Heart right ventricle (tissue), 16 donors: ENCODE results near the gene PRR5L. TPM values are rescaled to one million over a fixed set of nuclear protein-coding genes. Genes with fewer than 3 reads are reported as not detected.

ENCODE experiments used
- ATAC-seq, 8 donors: fragments of 200-7000 bp; cut with Tn5 transposase; one replicate each; pipeline ENCODE4 v1.9.1; 2020; ENCODE audit warnings: mild to moderate bottlenecking in 8 of 8, moderate library complexity in 8 of 8, moderate number of reproducible peaks in 1 of 8
- DNase-seq, 2 donors: peaks; one replicate each; pipeline ENCODE4 v3.0.0-alpha.2; 2020
- H3K27ac ChIP-seq, 10 donors: fragments of 200-600 bp; sonication (generic) in 2 of 10; one replicate each; pipeline versions ENCODE4 v1.5.0 to v1.8.0; 2020 to 2022; ENCODE audit warnings: mild to moderate bottlenecking in 3 of 10
- H3K27me3 ChIP-seq, 7 donors: fragments of 200-600 bp; one replicate each; pipeline ENCODE4 v1.8.0; 2021 to 2022; ENCODE audit warnings: mild to moderate bottlenecking in 2 of 7
- H3K36me3 ChIP-seq, 9 donors: fragments of 200-600 bp; sonication (generic) in 1 of 9; one replicate each; pipeline versions ENCODE4 v1.5.0 to v1.8.0; 2020 to 2022; ENCODE audit warnings: mild to moderate bottlenecking in 2 of 9
- H3K4me1 ChIP-seq, 9 donors: fragments of 200-600 bp; sonication (generic) in 1 of 9; one replicate each; pipeline versions ENCODE4 v1.5.0 to v1.8.0; 2020 to 2022; ENCODE audit warnings: mild to moderate bottlenecking in 4 of 9
- H3K4me3 ChIP-seq, 10 donors: fragments of 200-600 bp; sonication (generic) in 2 of 10; one replicate each; pipeline versions ENCODE4 v1.5.0 to v1.8.0; 2020 to 2022; ENCODE audit warnings: mild to moderate bottlenecking in 7 of 10, moderate library complexity in 2 of 10
- H3K9me3 ChIP-seq, 11 donors: fragments of 200-600 bp in 10 of 11; sonication (generic) in 2 of 11; one replicate each; pipeline versions ENCODE4 v1.5.0 to v1.8.0; 2013 to 2022; ENCODE audit warnings: mild to moderate bottlenecking in 2 of 11, control low read depth in 1 of 11, moderate library complexity in 1 of 11
- WGBS, 2 donors: extraction: QIAGEN DNeasy Blood & Tissue Kit; methylation state at CpG; one replicate each; pipeline ENCODE4 v1.1.7; 2013; ENCODE audit warnings: inconsistent platforms in 1 of 2; 5-methylcytosine and 5-hydroxymethylcytosine counted together
- intact Hi-C, 10 donors: fragments of 100-400 bp; cut with DNase I; formaldehyde crosslinking; loops; one replicate each; pipeline versions ENCODE4 v1.11.1 to v1.14.2; 2022
- polyA plus RNA-seq, 2 donors: library from polyadenylated mRNA; stranded (reverse); fragments of 200-250 nt; gene quantifications; one replicate each; pipeline ENCODE4 v1.2.3, GENCODE V29; 2013
- total RNA-seq, 10 donors: library from RNA; stranded (reverse); fragmentation: NEBNext Ultra II Directional in 3 of 10; extraction: Animal tissue kit (Norgen Biotek cat#: 25700) in 3 of 10; gene quantifications; one replicate each; pipeline versions ENCODE4 v1.2.1 to v1.2.4, GENCODE V29; 2021 to 2023
- TF ChIP-seq, protein P1 (sequence below), 9 donors: fragments of 200-600 bp; sonication (generic) in 2 of 9; IDR thresholded peaks; one replicate each; pipeline versions ENCODE4 v1.5.0 to v1.8.0; 2021 to 2022; ENCODE audit warnings: antibody characterized with exemption in 9 of 9, mild to moderate bottlenecking in 5 of 9, moderate library complexity in 1 of 9
- donor health status: Arrhythmogenic right ventricular cardiomyopathy.
- donor health status: ischemic (EF 13 %, LVEDD 7.1; RV severe dilation, severe dysfunction).
- donor health status: healthy with polysubstance abuse.
- donor health status: DM: no; HTN: yes; CAD: no.
- donor health status: DM: no; HTN: no; CAD: no.
- donor health status: ischemic (EF 25% LVEDD 6.9; RV normal size, moderate dysfunction).
- donor health status: ischemic (EF 25% LVEDD 5.7; RV mildly dilated, moderate dysfunction).
- donor health status: healthy.
- donor health status: DM: yes; HTN: yes; CAD: no.
- donor health status: Ischemic cardiomyopathy.
- donor health status: ischemic (EF 35%, LVEDD 5.7; RV mildly dilated, moderate dysfunction).
- donor health status: nonischemic (EF 11% LVEDD 7.7; RV severe dilation, severe dysfunction).
- donor health status: DM: yes; HTN: yes; CAD: no.
- donor health status: PGD.
- donor health status: ischemic (EF 29% LVEDD 5.4; RV normal size, mild dysfunction).
- donor health status: nonischemic (EF 23%, LVEDD 6.1; RV moderate dilation, normal function).

PRR5L gene
- total and polyA plus RNA-seq, 12 donors, result 0.80 to 10.7 (median 2.4) TPM

DNA sequence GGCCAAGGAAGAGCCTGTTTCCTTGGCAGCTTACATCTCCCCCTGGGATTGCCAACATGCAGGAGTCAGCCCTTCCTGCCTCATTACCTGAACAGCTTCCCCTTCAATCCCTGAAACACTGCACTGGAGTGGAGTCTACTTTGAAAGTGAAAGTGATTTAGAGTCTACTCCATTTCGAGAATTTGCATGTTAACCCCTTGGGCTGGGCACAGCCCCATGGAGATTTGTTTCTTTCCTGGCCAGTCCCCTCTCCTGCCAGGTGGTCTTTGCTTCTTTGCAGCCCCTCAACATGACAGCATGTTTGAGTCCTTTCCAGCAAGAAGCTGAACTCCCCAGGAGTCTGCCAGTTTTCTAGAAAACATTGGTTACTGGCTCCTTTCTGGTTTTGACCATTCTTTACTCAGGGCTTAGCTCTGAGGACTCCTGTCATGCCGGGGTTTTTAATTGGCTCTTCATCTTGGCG lies 154.1 kb downstream of the PRR5L start:
- no peaks in the 10 kb centered on the region for H3K27me3 ChIP-seq
- TF ChIP-seq, protein P1, sequence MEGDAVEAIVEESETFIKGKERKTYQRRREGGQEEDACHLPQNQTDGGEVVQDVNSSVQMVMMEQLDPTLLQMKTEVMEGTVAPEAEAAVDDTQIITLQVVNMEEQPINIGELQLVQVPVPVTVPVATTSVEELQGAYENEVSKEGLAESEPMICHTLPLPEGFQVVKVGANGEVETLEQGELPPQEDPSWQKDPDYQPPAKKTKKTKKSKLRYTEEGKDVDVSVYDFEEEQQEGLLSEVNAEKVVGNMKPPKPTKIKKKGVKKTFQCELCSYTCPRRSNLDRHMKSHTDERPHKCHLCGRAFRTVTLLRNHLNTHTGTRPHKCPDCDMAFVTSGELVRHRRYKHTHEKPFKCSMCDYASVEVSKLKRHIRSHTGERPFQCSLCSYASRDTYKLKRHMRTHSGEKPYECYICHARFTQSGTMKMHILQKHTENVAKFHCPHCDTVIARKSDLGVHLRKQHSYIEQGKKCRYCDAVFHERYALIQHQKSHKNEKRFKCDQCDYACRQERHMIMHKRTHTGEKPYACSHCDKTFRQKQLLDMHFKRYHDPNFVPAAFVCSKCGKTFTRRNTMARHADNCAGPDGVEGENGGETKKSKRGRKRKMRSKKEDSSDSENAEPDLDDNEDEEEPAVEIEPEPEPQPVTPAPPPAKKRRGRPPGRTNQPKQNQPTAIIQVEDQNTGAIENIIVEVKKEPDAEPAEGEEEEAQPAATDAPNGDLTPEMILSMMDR (IDR thresholded peaks at IDR 0.05), result no peak
- peaks cover 3 to 52% (median 37%) of the 10 kb centered on the region in 9 donors for H3K4me1 ChIP-seq
- DNase-seq (no peak), ATAC-seq (peak in 4 of 8 donors; percentile 14 to 39 (median 20))
- intact Hi-C loops, result loop anchor here in 2 of 10 donors (10.0 kb wide), 1 partner anchor 75 kb away; no protein-coding TSS in a partner anchor
- H3K27ac ChIP-seq, result peak overlapping the region in 8 of 10 donors; percentile 0 to 74 (median 31)
- peaks cover 0 to 64% (median 0%) of the 10 kb centered on the region in 9 donors for H3K36me3 ChIP-seq
- peak overlapping the region in 5 of 10 donors; percentile 7 to 36 (median 21) for H3K4me3 ChIP-seq
- no peaks in the 10 kb centered on the region for H3K9me3 ChIP-seq
- WGBS, 2 donors, result 54 to 55% methylated on average over 3 of the region's 3 CpGs

DNA sequence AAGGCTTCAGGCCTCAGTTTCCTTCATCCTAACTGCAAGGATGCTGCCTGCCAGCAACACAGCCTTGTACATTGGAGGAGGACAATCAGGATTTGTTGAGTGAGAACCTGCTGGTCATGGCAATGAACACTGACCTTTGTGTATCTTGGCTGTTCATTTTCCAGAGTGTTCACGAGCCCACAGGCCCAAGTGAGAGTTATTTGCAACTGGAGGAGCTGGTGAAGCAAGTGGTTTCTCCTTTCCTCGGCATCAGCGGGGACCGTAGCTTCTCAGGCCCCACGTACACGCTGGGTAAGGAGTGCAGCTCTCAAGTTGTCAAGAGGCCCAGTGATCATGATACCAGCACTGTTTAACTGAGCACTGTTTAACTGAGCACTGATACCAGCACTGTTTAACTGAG lies 155.0 kb downstream of the PRR5L start:
- intact Hi-C loops, result loop anchor here in 2 of 10 donors (10.0 kb wide), 1 partner anchor 76 kb away; no protein-coding TSS in a partner anchor
- H3K4me1 ChIP-seq, result peaks cover 6 to 60% (median 46%) of the 10 kb centered on the region in 9 donors
- no peaks in the 10 kb centered on the region for H3K27me3 ChIP-seq
- DNase-seq (no peak), ATAC-seq (no peak)
- H3K36me3 ChIP-seq, result peaks cover 0 to 67% (median 0%) of the 10 kb centered on the region in 9 donors
- TF ChIP-seq, protein P1 (IDR thresholded peaks at IDR 0.05), result no peak
- peak overlapping the region in 2 of 10 donors; percentile 58 to 74 for H3K27ac ChIP-seq
- H3K4me3 ChIP-seq, result no peak overlapping the region
- H3K9me3 ChIP-seq, result no peaks in the 10 kb centered on the region
- 95 to 96% methylated on average over 6 of the region's 6 CpGs for WGBS, 2 donors

- intact Hi-C loops, result loop anchor here in 2 of 10 donors (10.0 kb wide), 1 partner anchor 77 kb away; no protein-coding TSS in a partner anchor
- Histone ChIP-seq H3K27ac (no peak overlapping the region), H3K4me1 (peaks cover 13 to 66% (median 52%) of the 10 kb centered on the region in 9 donors), H3K36me3 (peaks cover 0 to 67% (median 0%) of the 10 kb centered on the region in 9 donors), H3K27me3 (no peaks in the 10 kb centered on the region), H3K4me3 (no peak overlapping the region), H3K9me3 (no peaks in the 10 kb centered on the region)
- DNase-seq, result no peak
- 96 to 100% methylated on average over 1 of the region's 1 CpG for WGBS, 2 donors
- ATAC-seq, result no peak
- TF ChIP-seq, protein P1 (IDR thresholded peaks at IDR 0.05), result no peak
Measured at GRCh38 chr11:36451681-36452080, 155.6 kb downstream of the PRR5L start.

- Histone ChIP-seq H3K4me3 (no peak overlapping the region), H3K4me1 (peaks cover 13 to 72% (median 57%) of the 10 kb centered on the region in 9 donors), H3K9me3 (no peaks in the 10 kb centered on the region), H3K27ac (peak overlapping the region in 6 of 10 donors; percentile 2 to 90 (median 18)), H3K36me3 (peaks cover 0 to 64% (median 0%) of the 10 kb centered on the region in 9 donors), H3K27me3 (no peaks in the 10 kb centered on the region)
- DNase-seq, result no peak
- TF ChIP-seq, protein P1 (IDR thresholded peaks at IDR 0.05), result no peak
- intact Hi-C loops, result loop anchor here in 2 of 10 donors (10.0 kb wide), 1 partner anchor 78 kb away; no protein-coding TSS in a partner anchor
- 61 to 67% methylated on average over 5 of the region's 5 CpGs for WGBS, 2 donors
- no peak for ATAC-seq
Measured at GRCh38 chr11:36452236-36452940, 156.3 kb downstream of the PRR5L start.
